B cell (primary cell): Measurements from ENCODE around the gene AOAH.

Source experiments
- EZH2 ChIP-seq: IDR thresholded peaks from 2 replicates; pipeline ENCODE4 v1.6.1; 2012; ENCODE audit warnings: borderline replicate concordance, low read depth, mild to moderate bottlenecking, moderate library complexity, low read length; ENCODE audit not compliant: insufficient read depth, poor library complexity, severe bottlenecking
- TF ChIP-seq, protein P1 (sequence below): fragments of 200-600 bp; IDR thresholded peaks from one replicate; pipeline ENCODE4 v1.8.0; 2022; ENCODE audit warnings: antibody characterized with exemption, mild to moderate bottlenecking

GRCh38 chr7:36530456-36530855 lies 193.8 kb downstream of the AOAH start:
- TF ChIP-seq, protein P1, sequence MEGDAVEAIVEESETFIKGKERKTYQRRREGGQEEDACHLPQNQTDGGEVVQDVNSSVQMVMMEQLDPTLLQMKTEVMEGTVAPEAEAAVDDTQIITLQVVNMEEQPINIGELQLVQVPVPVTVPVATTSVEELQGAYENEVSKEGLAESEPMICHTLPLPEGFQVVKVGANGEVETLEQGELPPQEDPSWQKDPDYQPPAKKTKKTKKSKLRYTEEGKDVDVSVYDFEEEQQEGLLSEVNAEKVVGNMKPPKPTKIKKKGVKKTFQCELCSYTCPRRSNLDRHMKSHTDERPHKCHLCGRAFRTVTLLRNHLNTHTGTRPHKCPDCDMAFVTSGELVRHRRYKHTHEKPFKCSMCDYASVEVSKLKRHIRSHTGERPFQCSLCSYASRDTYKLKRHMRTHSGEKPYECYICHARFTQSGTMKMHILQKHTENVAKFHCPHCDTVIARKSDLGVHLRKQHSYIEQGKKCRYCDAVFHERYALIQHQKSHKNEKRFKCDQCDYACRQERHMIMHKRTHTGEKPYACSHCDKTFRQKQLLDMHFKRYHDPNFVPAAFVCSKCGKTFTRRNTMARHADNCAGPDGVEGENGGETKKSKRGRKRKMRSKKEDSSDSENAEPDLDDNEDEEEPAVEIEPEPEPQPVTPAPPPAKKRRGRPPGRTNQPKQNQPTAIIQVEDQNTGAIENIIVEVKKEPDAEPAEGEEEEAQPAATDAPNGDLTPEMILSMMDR: no peak
- TF ChIP-seq EZH2: no peak
